H1 (cell line): ENCODE measurements around the gene EEF2K. TPM values are rescaled to one million over a fixed set of nuclear protein-coding genes. Genes with fewer than 3 reads are reported as not detected.

Experiments
- CTCF ChIA-PET: fragments of 300-600 bp; sonication (Branson Sonifier 250); formaldehyde crosslinking; loops from one replicate; lab custom pipeline; 2021; ENCODE audit not compliant: partially characterized antibody; lab: Charles Lee
- POLR2A ChIA-PET: fragments of 300-600 bp; sonication (Branson Sonifier 250); formaldehyde crosslinking; loops from one replicate; lab custom pipeline; 2021; ENCODE audit warnings: inconsistent platforms; ENCODE audit not compliant: partially characterized antibody; lab: Charles Lee
- DNase-seq, 2 experiments: peaks; one replicate each; pipeline versions ENCODE4 v3.0.0 to v3.0.0-alpha.2; 2010 to 2022; ENCODE audit warnings: low spot score in 2 of 2, low read depth in 1 of 2, mixed read lengths in 1 of 2
- FAIRE-seq: peaks from 2 replicates; lab custom pipeline; 2011; peaks lifted over from hg19 to GRCh38; lab: Jason Lieb, UNC
- H2AFZ ChIP-seq: 2 replicates; pipeline ENCODE4 v1.8.1; 2012; ENCODE audit warnings: low read length, inconsistent platforms
- H2AK5ac ChIP-seq: 2 replicates; pipeline ENCODE4 v1.6.1; 2013; ENCODE audit warnings: low read depth, low read length
- H2BK120ac ChIP-seq: replicated peaks from 2 replicates; pipeline ENCODE3; 2013; ENCODE audit warnings: low read depth, low read length, inconsistent platforms
- H2BK12ac ChIP-seq: 2 replicates; pipeline ENCODE4 v1.6.1; 2013; ENCODE audit warnings: low read depth, low read length
- H2BK15ac ChIP-seq: 2 replicates; pipeline ENCODE4 v1.6.1; 2013; ENCODE audit warnings: low read length
- H2BK20ac ChIP-seq: 2 replicates; pipeline ENCODE4 v1.6.1; 2013; ENCODE audit warnings: low read length
- H2BK5ac ChIP-seq: 2 replicates; pipeline ENCODE4 v1.6.1; 2013; ENCODE audit warnings: low read depth, low read length
- H3K14ac ChIP-seq: 2 replicates; pipeline ENCODE4 v1.6.1; 2013; ENCODE audit warnings: inconsistent platforms; ENCODE audit not compliant: insufficient read length
- H3K18ac ChIP-seq: 2 replicates; pipeline ENCODE4 v1.6.1; 2013; ENCODE audit warnings: low read length; ENCODE audit errors: extremely low read depth
- H3K23ac ChIP-seq: 2 replicates; pipeline ENCODE4 v1.6.1; 2013; ENCODE audit warnings: inconsistent platforms; ENCODE audit not compliant: insufficient read length
- H3K23me2 ChIP-seq: 2 replicates; pipeline ENCODE4 v1.6.1; 2013; ENCODE audit warnings: low read depth, low read length
- H3K27ac ChIP-seq: 2 replicates; pipeline ENCODE4 v1.6.1; 2011; ENCODE audit warnings: low read depth, low read length, inconsistent platforms
- H3K27me3 ChIP-seq, 4 experiments: replicated peaks in 1 of 4; 1 replicate in 1 of 4; 2 replicates in 3 of 4; pipeline versions ENCODE4 v1.6.1 to v1.8.1; 2011 to 2013; ENCODE audit warnings: low read length in 3 of 4, mild to moderate bottlenecking in 3 of 4, inconsistent platforms in 2 of 4, mixed read lengths in 2 of 4, moderate library complexity in 1 of 4; ENCODE audit not compliant: control insufficient read depth in 3 of 4, insufficient read depth in 3 of 4; ENCODE audit errors: extremely low read depth in 1 of 4
- H3K36me3 ChIP-seq, 4 experiments: 2 replicates each; pipeline versions ENCODE4 v1.6.1 to v1.8.1; 2011 to 2013; ENCODE audit warnings: mild to moderate bottlenecking in 4 of 4, low read length in 3 of 4, moderate library complexity in 2 of 4, control low read depth in 1 of 4, inconsistent platforms in 1 of 4; ENCODE audit not compliant: insufficient read depth in 4 of 4, control insufficient read depth in 2 of 4
- H3K4ac ChIP-seq: replicated peaks from 2 replicates; pipeline ENCODE3; 2013; ENCODE audit warnings: low read length, low read depth, mixed read lengths, inconsistent platforms; ENCODE audit not compliant: insufficient read length
- H3K4me1 ChIP-seq, 4 experiments: replicated peaks in 1 of 4; 1 replicate in 1 of 4; 2 replicates in 3 of 4; pipeline versions ENCODE4 v1.6.1 to v1.8.1; 2011 to 2013; ENCODE audit warnings: low read length in 3 of 4, inconsistent platforms in 2 of 4, mixed read lengths in 1 of 4; ENCODE audit not compliant: insufficient read depth in 4 of 4, control insufficient read depth in 3 of 4
- H3K4me2 ChIP-seq, 2 experiments: 2 replicates each; pipeline versions ENCODE4 v1.6.1 to v1.8.1; 2011 to 2013; ENCODE audit warnings: low read depth in 2 of 2, low read length in 2 of 2, control low read depth in 1 of 2, inconsistent platforms in 1 of 2, mild to moderate bottlenecking in 1 of 2; ENCODE audit not compliant: insufficient read depth in 1 of 2
- H3K4me3 ChIP-seq, 4 experiments: fragments of 200-600, 300-600 bp in 1 of 4; sonication (generic), shearing (Covaris generic), sonication (Bioruptor Twin) in 1 of 4; 2 replicates each; pipeline versions ENCODE4 v1.5.1 to v1.8.1; 2011 to 2016; ENCODE audit warnings: low read length in 4 of 4, low read depth in 3 of 4, control low read depth in 2 of 4, inconsistent platforms in 2 of 4, mild to moderate bottlenecking in 2 of 4, mixed read lengths in 1 of 4, moderate library complexity in 1 of 4; ENCODE audit not compliant: insufficient read depth in 2 of 4; ENCODE audit errors: extremely low read depth in 1 of 4
- H3K56ac ChIP-seq: replicated peaks from 2 replicates; pipeline ENCODE3; 2013; ENCODE audit warnings: low read depth, mild to moderate bottlenecking, mixed read lengths, low read length, inconsistent platforms; ENCODE audit not compliant: insufficient read length
- H3K79me1 ChIP-seq: 2 replicates; pipeline ENCODE4 v1.6.1; 2013; ENCODE audit warnings: low read depth, low read length, control low read depth
- H3K79me2 ChIP-seq, 2 experiments: 2 replicates each; pipeline versions ENCODE4 v1.6.1 to v1.8.1; 2012 to 2013; ENCODE audit warnings: low read length in 2 of 2, mild to moderate bottlenecking in 2 of 2, inconsistent platforms in 1 of 2; ENCODE audit not compliant: insufficient read depth in 2 of 2, control insufficient read depth in 1 of 2
- H3K9ac ChIP-seq, 4 experiments: replicated peaks in 1 of 4; 1 replicate in 1 of 4; 2 replicates in 3 of 4; pipeline versions ENCODE4 v1.6.1 to v1.8.1; 2011 to 2013; ENCODE audit warnings: low read depth in 3 of 4, low read length in 3 of 4, control low read depth in 2 of 4, mild to moderate bottlenecking in 2 of 4, moderate library complexity in 2 of 4, inconsistent platforms in 1 of 4; ENCODE audit errors: extremely low read depth in 1 of 4
- H3K9me3 ChIP-seq, 2 experiments: 2 replicates each; pipeline versions ENCODE4 v1.6.1 to v1.8.1; 2012 to 2013; ENCODE audit warnings: mild to moderate bottlenecking in 2 of 2, moderate library complexity in 2 of 2, control low read depth in 1 of 2, inconsistent platforms in 1 of 2, low read depth in 1 of 2, low read length in 1 of 2, mixed read lengths in 1 of 2; ENCODE audit not compliant: insufficient read depth in 2 of 2
- H4K20me1 ChIP-seq, 2 experiments: replicated peaks in 1 of 2; 2 replicates each; pipeline versions ENCODE3 to v1.8.1; 2011 to 2013; ENCODE audit warnings: inconsistent platforms in 2 of 2, low read length in 2 of 2, mild to moderate bottlenecking in 1 of 2; ENCODE audit not compliant: insufficient read depth in 2 of 2, control insufficient read depth in 1 of 2
- H4K5ac ChIP-seq: 2 replicates; pipeline ENCODE4 v1.6.1; 2013; ENCODE audit warnings: low read length, low read depth, mixed read lengths, inconsistent platforms; ENCODE audit not compliant: insufficient read length
- H4K8ac ChIP-seq: 2 replicates; pipeline ENCODE4 v1.8.0; 2013; ENCODE audit warnings: mild to moderate bottlenecking, moderate library complexity, low read length, inconsistent platforms; ENCODE audit not compliant: insufficient read depth; ENCODE audit errors: extremely low read depth
- H4K91ac ChIP-seq: replicated peaks from 2 replicates; pipeline ENCODE3; 2013; ENCODE audit warnings: low read length, mixed read lengths, inconsistent platforms; ENCODE audit not compliant: insufficient read length
- BRCA1 ChIP-seq: IDR thresholded peaks from 2 replicates; pipeline ENCODE4 v1.6.1; 2012; ENCODE audit warnings: low read depth, low read length, improper control_type of control experiment
- EZH2 ChIP-seq: fragments of 200-600 bp; sonication (generic); IDR thresholded peaks from 2 replicates; pipeline ENCODE4 v1.7.1; 2012; ENCODE audit warnings: low read depth, mild to moderate bottlenecking, moderate library complexity, low read length, inconsistent platforms; ENCODE audit not compliant: severe bottlenecking
- POU5F1 ChIP-seq: IDR thresholded peaks from 2 replicates; pipeline ENCODE4 v1.6.1; 2011; ENCODE audit warnings: low read depth, mild to moderate bottlenecking, low read length, moderate library complexity
- WGBS, 2 experiments: shearing (Covaris generic) in 1 of 2; methylation state at CpG; one replicate each; pipeline versions ENCODE4 v1.1.6 to v1.1.7; 2013 to 2015; ENCODE audit warnings: low lambda C conversion rate in 2 of 2, mixed read lengths in 2 of 2, inconsistent platforms in 1 of 2, low coverage in 1 of 2, missing lambda C conversion rate in 1 of 2; ENCODE audit not compliant: insufficient replicate concordance in 2 of 2, insufficient coverage in 1 of 2, insufficient read length in 1 of 2; ENCODE audit errors: extremely low coverage in 1 of 2, missing lambda C conversion rate in 1 of 2; 5-methylcytosine and 5-hydroxymethylcytosine counted together
- polyA plus RNA-seq, 7 experiments: library from polyadenylated mRNA; depleted of rRNA in 3 of 7; stranded (reverse) in 5 of 7; unstranded in 2 of 7; fragments of >200 nt in 5 of 7; fragments of 200-250 nt in 2 of 7; gene quantifications; 1 replicate in 5 of 7; 2 replicates in 1 of 7; 4 replicates in 1 of 7; pipeline versions ENCODE4 v1.2.1 to v1.2.3, GENCODE V29; 2011 to 2013; ENCODE audit warnings: missing spikeins in 2 of 7, mixed read lengths in 2 of 7
- total RNA-seq: library from RNA; stranded (reverse); fragmentation: NEBNext Ultra II Directional; extraction: Animal tissue kit (Norgen Biotek cat#: 25700); gene quantifications from 2 replicates; pipeline ENCODE4 v1.2.1, GENCODE V29; 2021

The EEF2K gene
- total and polyA plus RNA-seq, 2 of the 8 experiments (the other 6 are each of a cell fraction or from before 2014, with no cell fraction given), result 14.9 to 30.2 TPM

DNA sequence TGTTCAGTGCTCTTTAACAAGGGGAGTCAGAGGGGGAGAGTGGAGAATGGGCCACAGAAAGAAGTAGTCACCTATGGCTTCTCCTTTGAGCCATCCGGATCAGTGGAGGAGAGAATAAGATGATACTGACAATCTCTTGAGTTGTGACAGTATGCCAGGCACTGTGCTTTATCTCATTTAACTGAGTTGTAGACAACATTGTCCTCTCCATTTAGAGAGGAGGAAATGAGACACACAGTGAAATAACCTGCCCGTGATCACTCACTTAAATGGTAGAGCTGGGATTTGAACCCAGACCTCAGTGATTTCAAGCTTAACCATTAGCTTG lies 17.8 kb upstream of the EEF2K start:
- Histone ChIP-seq H3K36me3 (no peaks in the 10 kb centered on the region), H3K4me3 (no peak overlapping the region), H3K23me2 (peaks cover 8% of the 10 kb centered on the region), H2AK5ac (no peak overlapping the region), H4K8ac (no peak overlapping the region), H3K27ac (no peak overlapping the region), H2BK20ac (no peak overlapping the region), H3K23ac (no peak overlapping the region), H3K56ac (no peak overlapping the region), H3K4me2 (no peak overlapping the region), H3K79me2 (no peaks in the 10 kb centered on the region), H3K9ac (no peak overlapping the region), H3K4me1 (peaks cover 4 to 16% (median 10%) of the 10 kb centered on the region in 4 experiments; a peak in 6 of 7 replicates), H2BK120ac (no peak overlapping the region), H4K5ac (no peak overlapping the region), H3K14ac (no peak overlapping the region), H2BK12ac (no peak overlapping the region), H3K9me3 (no peaks in the 10 kb centered on the region), H3K18ac (no peak overlapping the region), H3K4ac (no peak overlapping the region), H3K27me3 (peaks cover 0 to 6% (median 2%) of the 10 kb centered on the region in 4 experiments; a peak in 4 of 7 replicates)
- CTCF ChIA-PET, result interaction anchor here (0.8 to 8.0 kb wide), 50 partner anchors 8 to 512 kb away, joined by 3 to 127 read pairs (median 6); partner anchors contain the start of genes MOSMO, PDZD9, SDR42E2 and UQCRC2
- 82% methylated on average over 2 of the region's 2 CpGs; no CpG with 5 or more reads in 1 of the 2 experiments for WGBS, 2 experiments
- DNase-seq (no peak), FAIRE-seq (no peak)
- POLR2A ChIA-PET, result interaction anchor here (0.7 to 1.6 kb wide), 7 partner anchors 10 to 186 kb away, joined by 3 to 4 read pairs (median 3); no protein-coding TSS in a partner anchor
- TF ChIP-seq EZH2 (no peak), POU5F1 (no peak), BRCA1 (no peak)
- TF ChIP-seq, all 59 proteins: peak for 0
- Histone ChIP-seq H4K91ac (no peak overlapping the region), H3K79me1 (no peaks in the 10 kb centered on the region), H4K20me1 (no peaks in the 10 kb centered on the region), H2BK5ac (no peak overlapping the region), H2BK15ac (no peak overlapping the region), H2AFZ (no peak overlapping the region)
